Measurements from ENCODE around the gene QPCT.
"Not testable (repeated sequence)": the region's sequence is repeated elsewhere in the genome, so short reads cannot be mapped to it uniquely, and the experiment has no call there.

The QPCT gene

DNA sequence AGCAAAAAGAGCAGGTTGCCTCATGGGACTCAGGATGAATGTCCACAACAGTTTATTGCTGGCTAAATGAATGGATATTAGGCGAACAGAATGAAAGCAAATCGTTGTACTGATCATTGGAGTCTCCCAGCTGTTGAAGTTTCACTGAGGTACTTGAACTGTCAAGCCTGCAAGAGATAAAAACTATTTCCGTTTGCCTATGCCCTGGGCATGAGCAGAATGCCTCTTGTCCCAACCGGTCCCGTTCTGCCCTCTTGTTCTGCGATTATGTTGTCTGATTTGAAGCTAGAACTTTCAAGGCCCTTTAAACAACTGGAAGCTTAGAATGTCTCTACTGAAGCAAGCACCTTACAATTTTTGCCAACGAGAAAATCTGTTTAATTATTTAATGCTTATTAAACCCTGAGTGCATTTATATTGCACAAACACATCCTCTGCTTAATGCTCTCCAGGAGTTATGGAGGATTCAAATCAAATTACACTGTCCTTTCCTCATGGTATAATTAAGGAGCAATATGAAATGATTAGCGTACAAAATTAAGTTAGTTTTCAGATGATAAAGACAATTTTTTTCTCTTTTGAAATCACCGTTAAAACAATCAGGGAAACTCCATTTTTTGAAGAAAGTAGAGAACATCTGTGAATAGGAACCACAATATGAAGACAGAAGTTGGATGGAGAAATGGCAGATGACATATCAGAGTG, 17.7 kb downstream of the QPCT start:
- DNase-seq = no peak

- DNase-seq = no peak
Measured at GRCh38 chr2:37364351-37364750, 19.9 kb downstream of the QPCT start.

GRCh38 chr2:37365669-37366068, 21.2 kb downstream of the QPCT start:
- DNase-seq = no peak

DNA sequence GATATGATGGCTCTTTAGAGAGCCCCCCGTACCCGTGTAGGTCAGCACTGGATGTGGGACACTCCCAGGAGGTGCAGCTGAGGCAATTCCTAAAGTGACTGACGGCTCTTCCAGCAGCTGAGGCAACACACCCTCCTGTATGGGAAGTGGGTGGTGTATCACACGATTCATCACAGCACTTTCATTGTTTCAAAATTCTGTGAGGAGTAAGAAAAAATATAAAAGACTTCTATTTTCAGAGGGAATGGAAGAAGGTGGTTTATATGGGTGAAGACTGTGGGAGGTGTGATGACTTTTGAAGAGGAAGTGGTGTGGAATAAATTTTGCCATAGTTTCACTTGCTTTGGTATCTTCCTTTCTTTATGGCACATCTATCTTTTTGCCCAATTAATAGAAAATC, 22.3 kb downstream of the QPCT start:
- no peak for DNase-seq

GRCh38 chr2:37367310-37367709, 22.9 kb downstream of the QPCT start:
- DNase-seq = no peak

GRCh38 chr2:37367984-37368383, 23.6 kb downstream of the QPCT start:
- no peak for DNase-seq

DNA sequence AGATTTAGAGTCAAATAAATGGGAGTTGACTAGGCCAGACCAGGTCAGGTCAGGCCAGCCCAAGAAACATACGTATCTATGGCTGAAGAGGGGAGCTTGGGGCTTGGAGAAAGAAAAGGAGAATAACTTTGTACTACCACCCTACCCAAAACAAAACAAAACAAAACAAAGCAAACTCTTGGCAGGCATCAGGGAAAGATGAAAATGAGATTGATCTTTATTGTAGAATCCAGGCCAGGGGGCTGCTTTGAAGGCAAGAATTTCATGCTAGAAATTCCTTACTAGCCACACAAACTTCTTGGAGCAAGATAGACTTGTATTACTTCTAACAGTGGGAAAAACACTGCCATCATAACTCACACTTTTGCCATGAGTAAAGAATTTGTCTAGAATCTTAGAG, 26.2 kb downstream of the QPCT start:
- no peak for DNase-seq

DNA sequence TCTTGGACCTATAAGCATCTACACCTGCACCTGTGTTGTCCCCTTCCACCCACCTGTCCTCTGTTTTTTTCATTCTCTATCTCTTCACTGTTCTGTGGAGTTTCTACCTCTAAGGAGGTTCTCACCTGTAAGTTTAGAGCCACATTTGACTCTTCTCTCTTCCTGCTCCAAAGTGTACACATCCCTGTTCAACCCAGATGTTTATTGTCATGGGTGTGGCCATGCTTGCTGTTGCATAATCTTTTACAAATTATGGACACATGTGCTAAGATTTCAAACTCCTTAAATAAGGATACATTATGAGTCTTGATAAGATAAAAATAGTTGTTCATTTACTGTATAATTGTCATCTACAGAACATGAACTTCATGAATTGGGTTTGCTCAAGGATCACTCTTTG, 27.6 kb downstream of the QPCT start:
- DNase-seq = no peak

DNA sequence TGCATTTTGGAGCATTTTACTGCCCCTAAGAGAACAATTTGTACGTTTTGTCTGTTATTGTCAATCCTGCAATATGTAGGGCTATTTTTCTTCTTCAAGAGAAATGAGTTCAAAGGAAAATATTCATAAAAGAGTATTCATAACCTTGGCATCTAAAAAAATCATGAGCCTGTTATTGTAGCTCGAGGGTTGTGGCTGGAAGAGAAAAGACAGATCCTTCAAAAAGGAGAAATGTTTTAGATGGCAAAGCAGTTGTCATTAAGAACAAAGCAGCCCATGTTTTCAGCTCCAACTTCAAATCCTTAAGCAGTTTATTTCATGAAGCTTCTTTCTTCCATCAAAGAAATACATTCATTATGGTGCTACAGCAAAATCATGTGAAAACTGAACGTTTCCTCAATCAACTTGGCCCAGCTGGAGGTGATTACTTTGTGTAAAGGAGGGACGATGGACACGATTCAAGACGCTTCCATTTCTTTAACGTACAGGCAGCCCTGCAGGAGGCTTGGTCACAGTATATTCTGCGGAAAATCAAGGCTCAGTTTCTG, 31.4 kb downstream of the QPCT start:
- no peak for DNase-seq

GRCh38 chr2:37376421-37377186, 32.2 kb downstream of the QPCT start:
- peak; percentile 19 for DNase-seq

DNA sequence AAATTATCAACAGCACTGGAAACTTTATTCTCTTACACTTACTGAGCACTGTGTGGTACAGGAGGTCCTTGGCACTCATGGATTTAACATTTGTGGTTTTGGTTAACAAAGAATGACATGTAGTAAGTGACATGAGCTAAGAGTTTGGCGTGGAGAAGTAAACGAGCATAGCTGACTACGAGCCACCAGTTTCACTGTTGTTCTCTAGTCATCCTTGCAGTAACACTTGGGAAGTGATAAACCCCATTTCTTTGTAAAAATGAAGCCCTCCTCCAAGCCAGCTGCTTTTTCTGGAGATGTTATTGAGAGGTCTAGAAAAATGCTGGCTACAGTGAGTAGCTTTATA, 32.7 kb downstream of the QPCT start:
- DNase-seq = peak; percentile 6

DNA sequence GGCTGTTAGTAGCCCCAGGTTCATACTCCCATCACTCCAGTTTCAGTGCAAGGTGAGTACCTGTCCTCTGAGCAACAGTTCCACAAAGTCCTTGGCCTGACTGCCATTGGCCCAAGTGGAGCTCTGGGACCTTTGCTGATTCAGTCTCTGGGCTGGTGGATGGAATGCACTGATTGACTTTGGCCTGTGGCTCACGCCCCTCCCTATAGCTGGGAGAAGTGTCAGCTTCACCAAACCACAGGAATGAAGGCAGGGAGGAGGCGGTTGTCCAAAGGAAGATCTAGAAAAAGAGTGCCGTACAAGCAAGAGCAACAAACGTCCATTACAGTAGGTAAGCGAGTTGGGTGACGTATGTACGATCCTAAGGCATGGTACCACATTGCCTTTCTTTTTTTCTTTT, 34.0 kb downstream of the QPCT start:
- no peak for DNase-seq

DNA sequence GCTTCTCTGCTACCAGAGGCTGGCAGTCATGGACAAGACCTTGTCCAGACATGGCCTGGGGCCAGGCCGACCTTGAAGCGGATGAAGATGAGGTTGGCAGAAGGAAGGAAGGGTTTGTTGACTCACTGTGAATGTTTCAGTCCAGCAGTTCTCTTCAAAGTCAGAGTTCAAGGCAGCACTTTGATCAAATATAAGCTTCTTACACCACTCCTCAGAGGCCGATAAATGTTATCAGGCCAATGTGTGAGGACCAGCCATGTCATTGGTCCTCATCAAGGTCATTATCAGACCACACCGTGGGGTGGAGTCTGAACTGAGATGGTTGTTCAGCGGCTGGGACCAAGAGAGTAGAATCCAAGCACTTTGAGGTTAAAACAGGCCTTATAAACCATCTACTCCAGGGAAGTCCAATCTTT, 35.5 kb downstream of the QPCT start:
- no peak for DNase-seq

DNA sequence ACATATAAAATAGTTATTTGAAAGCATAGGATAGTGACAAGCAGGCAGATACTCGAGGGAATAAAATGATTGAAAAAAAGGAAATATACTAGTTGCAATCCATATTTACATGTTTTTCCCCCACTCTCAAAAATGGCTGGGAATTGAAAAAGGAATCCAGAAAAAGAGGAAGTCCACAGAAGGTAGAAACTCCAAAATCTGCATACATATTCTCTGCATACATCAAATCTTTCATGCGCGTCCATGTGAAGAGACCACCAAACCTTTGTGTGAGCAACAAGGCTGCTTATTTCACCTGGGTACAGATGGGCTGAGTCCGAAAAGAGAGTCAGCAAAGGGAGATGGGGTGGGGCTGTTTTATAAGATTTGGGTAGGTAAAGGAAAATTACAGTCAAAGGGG, 36.4 kb downstream of the QPCT start:
- not testable (repeated sequence) for DNase-seq

DNA sequence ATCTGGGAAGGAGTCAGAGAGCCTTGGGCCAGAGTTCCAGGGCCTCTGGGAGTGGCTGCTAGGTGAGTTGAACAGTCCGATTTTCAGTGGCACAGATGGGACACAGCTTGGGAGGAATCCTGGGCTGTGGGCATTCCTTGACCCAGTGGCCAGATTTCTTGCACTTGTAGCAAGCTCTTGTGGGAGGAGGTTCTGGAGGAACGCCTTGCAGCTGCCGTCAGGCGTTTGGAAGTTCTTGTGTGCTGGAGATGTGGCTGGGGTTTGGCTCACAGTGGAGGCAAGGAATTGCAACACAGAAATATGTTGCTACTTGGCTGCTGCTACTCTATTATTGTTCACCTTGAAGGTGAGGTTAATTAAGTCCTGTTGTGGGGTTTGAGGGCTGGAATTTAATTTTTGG, 39.8 kb downstream of the QPCT start:
- DNase-seq = not testable (repeated sequence)

DNA sequence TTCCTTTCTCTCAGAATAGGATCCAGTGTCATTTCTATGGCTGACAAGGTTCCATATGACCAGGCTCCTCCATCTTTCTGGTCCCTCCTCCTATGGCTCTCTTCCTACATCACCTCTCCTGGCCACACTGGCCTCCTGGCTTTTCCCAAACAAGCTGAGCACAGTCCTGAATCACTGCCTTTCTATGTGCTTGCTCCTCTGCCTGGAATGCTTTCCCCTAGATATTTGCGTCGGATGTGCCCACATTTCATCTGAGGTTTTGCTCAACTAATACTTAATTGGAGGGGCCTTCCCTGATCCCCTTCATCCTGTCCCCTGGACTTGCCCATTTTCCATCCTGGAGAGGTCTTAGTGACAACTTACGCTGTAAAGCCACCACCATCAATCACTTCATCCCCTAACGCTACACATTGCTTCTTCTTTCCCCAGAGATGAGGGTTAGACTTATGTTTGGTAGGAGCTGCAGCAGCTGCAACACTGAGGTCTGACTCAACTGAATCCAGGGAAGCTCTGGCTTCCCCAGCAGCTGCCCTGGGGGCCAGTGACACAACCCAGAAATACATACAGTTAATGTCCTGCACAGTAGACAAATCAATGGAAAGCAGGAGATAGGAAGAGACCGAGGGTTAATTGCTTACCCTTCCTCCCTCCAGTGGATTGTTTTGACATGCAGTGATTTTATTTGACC, 42.9 kb downstream of the QPCT start:
- no peak for DNase-seq

DNA sequence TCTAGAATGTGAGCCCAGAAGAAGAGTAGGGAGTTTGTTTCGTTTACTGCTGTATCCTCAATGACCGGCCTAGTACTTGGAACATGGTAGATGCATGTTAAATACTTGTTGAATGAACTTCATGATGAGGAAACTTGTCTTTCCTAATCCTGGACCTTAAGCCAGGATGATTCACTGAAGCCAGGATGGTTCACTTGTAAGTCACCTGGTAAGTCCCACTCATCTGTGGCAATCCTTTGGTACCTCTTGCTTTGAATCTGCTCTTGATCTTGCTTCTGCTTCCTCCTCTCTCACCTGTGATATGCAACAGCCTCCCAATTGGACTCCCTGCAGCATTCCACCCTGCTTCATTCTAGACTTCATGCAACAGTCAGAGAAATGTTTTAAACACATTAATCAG, 43.6 kb downstream of the QPCT start:
- no peak for DNase-seq

GRCh38 chr2:37389395-37389794, 45.0 kb downstream of the QPCT start:
- no peak for DNase-seq

GRCh38 chr2:37389989-37390765, 45.7 kb downstream of the QPCT start:
- DNase-seq = no peak

DNA sequence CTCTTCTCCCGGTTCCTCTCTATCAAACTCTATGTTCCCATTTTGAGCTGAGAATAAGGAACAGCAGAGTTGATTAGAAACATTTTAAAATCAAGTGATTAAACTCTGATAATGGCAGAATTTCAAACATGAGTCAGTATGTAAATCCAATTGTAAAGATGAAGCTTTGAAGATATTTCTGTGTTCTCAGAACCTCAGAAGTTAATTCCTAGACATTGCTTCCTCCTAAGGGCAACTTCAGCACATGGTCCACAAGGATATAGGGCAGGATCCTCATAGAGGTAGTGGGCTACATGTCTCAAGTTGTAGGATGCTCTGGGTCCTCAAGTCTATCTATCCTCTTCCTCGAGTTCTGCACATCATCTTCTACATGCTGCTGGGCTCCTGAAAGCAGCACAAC, 46.3 kb downstream of the QPCT start:
- DNase-seq = no peak

GRCh38 chr2:37391711-37392110, 47.3 kb downstream of the QPCT start:
- no peak for DNase-seq

DNA sequence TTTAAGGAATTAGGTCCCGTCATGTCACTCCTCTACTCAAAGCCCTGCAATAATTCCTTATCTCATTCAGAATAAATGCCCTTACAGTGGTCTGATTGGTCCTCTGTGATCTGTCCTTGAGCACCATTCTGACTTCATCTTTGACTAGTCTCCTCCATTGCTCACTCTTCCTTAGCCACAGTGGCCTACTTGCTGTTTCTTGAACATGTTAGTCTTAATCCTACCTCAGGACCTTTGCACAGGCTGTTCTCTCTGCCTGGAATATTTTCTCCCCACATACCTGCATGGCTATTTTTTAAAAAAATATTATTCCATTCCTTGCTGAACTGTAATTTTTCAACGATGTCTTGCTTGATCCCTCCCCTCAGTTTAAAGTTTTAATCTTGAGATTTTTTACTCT, 48.0 kb downstream of the QPCT start:
- no peak for DNase-seq

DNA sequence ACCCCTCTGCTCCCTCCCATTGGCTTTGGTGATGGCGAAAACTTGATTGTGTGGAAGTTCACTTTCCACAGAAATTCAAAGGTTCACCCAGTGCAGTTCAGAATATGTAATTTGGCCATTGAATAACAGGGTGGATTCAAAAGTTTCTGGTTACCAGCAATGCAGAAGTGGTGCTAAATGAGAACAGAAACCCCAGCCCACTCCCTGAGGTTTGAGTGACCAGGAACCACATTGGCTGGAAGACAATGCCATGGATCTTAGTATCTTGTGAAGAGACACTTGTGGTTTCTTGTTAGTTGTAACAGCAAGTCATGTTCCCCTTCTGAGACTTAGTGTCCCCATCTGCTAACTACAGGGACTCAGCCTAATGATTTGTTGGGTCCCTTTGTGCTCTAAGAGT, 49.8 kb downstream of the QPCT start:
- no peak for DNase-seq
